GM12872 (cell line): Measurements from ENCODE around the gene PACS2.

Experiments
- CTCF ChIP-seq: IDR thresholded peaks from 3 replicates; pipeline ENCODE4 v1.5.1; 2011; ENCODE audit warnings: low read depth, mild to moderate bottlenecking, low read length, moderate library complexity; ENCODE audit not compliant: insufficient read depth

PACS2 gene

GRCh38 chr14:105307052-105307727, 7.4 kb upstream of the PACS2 start:
- no peak for TF ChIP-seq CTCF

- TF ChIP-seq CTCF = no peak
These were observed 5.2 kb upstream of the PACS2 start for GRCh38 chr14:105309371-105309770.

GRCh38 chr14:105311838-105312237, 2.7 kb upstream of the PACS2 start:
- TF ChIP-seq CTCF = no peak

- TF ChIP-seq CTCF = no peak
These were observed 1.6 kb upstream of the PACS2 start for GRCh38 chr14:105312973-105313372.

- TF ChIP-seq CTCF = no peak
These were observed 914 bp upstream of the PACS2 start for GRCh38 chr14:105313381-105314286.

GRCh38 chr14:105315211-105315721, 718 bp downstream of the PACS2 start:
- no peak for TF ChIP-seq CTCF

GRCh38 chr14:105315941-105316576, 1.5 kb downstream of the PACS2 start:
- no peak for TF ChIP-seq CTCF
